HG03066 (cell line): ENCODE data around the gene REPS1.

Experiments used
- ATAC-seq: cut with Tn5 transposase; IDR thresholded peaks from one replicate; pipeline ENCODE4 v1.9.1; 2021; ENCODE audit warnings: low read depth; ENCODE audit not compliant: unreplicated experiment

REPS1 gene

DNA sequence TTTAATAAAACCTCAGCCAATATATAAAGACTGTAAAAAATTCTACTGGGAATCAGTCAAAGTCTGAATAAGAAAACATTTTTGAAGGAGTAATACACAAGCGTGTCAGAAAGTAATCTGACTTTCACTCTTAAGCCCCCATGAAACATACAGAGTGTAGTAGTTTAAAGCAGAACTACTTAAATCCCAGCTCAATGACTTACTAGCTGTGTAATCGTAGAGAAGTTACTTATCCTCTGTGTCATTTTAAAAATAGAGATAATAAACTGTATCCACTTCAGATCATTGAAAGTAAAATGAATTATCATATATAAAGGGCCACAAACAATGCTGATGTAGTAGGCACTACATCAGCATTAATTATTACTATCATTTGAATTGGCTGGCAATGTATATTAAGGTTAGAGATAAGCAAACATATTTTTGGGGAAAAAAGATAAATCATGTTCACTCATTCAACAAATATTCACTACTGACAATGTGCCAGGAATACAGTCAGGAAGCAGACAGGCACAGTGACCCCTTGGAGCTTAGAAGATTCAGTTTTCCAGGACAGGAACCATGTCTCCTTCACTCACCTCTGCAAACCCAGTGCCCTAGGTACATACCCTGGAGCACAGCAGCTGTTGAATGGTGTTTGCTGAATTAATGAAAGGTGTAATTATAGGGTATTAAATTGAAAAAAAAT, 14.4 kb downstream of the REPS1 start:
- no peak for ATAC-seq

DNA sequence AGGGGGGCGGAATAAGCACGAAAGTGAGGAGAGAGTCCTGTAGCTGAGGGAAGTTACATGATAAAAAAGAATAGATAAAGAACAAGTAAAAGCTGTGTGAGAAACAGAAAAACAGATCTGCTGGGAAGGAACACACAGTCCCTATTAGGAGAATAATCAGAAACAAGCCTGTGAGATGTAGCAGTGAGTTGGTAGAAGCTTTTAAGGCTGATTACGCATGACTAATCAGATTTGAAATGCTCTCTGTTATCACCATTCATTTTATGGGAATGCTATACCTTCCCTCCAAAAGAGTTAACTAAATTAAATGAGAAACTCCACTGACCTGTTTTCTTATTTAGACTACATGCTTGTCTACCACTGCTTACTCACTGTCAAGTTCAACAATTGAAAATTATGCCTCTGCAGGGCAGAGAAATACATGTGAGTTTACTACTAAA, 15.8 kb downstream of the REPS1 start:
- ATAC-seq, result no peak

DNA sequence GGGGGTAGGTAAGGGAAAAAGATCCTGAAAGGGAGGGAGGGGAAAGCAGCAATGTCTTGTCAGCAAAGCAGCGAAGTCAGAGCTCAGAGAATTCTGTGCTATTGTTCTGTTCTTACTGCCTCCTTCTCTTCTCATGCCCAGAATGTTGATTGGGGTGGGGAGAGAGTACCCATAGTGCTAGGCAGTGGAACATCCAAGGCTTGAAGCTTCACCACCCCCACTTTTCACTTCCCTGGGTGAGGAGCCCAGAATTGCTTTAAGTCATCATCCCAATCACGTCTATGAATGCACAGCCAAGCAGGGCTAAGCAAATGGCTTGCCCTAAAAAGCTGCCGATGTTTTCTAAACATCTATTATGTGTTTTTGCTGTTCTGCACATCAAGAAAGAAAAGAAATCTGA, 16.5 kb downstream of the REPS1 start:
- no peak for ATAC-seq

DNA sequence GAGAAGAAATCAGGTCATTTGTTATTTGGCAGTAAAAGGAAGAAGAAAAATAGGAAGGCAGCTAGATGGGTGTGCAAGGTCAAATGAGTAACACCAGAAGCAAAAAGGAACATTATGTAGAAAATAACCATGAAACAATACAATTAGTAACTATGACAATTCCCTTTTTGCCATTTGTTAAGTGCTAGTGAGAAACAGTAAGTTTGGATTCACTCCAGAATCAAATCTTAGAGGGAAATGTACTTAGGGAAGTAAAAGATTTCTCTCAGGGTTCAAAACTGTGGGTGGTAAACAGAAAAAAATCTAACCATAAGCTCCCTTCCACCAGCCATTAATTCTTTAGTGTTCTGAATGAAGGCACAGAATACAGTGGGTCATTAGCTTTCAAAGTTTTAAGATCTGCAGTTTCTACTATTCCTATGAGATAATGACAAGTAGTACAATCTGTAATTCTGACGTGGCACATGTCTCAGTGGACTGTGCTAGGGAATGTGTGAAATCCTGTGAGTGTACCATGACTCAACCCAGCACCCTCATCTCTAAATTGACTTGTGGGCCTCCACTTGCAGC, 17.1 kb downstream of the REPS1 start:
- ATAC-seq, result no peak

DNA sequence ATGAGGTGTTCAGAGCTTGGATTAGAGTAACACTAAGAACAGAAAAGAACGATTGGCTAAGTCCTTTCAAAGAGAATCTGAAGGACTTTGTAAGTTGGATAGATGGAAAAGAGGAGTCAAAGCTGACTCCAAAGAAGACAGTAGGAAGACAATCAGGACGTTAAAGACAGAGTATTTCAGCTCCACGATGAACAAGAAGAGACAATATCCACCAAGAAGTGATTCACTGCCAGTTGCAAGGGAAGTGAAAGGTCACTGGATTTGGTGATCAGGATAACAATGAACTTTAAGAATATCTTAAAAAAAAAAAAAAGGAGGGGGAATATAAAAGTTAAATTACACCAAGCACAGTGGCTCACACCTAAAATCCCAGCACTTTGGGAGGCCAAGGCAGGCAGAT, 17.9 kb downstream of the REPS1 start:
- no peak for ATAC-seq

DNA sequence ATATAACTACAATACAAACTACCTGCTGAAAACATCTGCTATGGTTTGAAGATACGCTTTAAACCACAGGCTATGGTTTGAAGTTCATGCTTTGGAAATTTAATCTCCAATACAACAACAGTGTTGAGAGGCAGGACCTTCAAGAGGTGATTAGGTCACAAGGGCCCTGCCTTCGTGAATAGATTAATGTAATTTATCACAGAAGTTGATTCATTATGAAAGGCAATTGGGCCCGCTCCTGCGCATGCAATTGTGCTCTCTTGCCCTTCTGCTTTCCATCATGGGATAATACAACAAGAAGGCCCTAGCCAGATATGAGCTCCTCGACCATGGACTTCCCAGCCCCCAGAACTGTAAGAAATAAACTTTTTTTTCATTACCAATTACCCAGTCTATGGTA, 21.2 kb downstream of the REPS1 start:
- ATAC-seq, result no peak

DNA sequence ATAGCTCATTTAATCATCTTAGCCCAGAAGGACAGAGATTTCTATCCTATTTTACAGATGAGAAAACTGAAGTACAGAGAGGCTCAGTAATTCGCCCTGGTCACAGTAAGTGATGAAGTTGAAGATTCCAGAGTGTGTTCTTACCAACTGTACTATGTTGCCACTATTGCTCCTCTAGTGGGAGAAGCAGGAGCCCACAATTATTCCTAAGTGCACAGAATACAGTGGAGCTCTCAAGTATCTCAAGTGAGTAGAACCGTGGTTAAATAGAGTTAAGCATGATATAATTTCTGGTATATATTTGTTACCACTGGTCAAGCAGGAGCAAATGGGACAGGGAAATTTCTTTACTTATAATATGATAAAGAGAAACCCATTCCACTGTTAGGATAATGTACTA, 22.1 kb downstream of the REPS1 start:
- no peak for ATAC-seq

DNA sequence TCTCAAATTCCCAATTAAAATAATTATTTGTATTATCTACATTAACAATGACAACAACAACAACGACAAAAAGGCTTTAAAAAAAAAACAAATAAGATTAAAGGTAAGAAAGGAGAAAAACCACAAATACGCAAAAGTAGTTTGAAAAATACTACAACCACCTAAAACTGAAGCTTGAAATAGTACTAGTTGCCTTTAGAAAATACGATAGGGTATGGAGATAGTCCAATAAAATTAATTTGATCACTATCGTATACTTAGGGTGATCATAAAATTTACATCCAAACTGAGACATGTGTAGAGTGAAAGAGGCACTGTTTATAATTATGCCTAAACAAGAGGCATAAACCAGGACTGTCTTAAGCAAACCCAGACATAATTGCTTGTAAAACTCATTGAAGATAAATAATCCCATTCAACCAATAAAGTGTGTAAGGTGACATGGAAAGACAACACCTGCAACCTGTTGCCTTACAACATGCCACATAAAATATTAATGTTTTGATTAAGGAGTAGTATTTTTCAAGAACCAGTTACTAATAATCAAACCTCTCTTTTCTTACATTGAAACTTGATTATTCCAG, 22.7 kb downstream of the REPS1 start:
- no peak for ATAC-seq

DNA sequence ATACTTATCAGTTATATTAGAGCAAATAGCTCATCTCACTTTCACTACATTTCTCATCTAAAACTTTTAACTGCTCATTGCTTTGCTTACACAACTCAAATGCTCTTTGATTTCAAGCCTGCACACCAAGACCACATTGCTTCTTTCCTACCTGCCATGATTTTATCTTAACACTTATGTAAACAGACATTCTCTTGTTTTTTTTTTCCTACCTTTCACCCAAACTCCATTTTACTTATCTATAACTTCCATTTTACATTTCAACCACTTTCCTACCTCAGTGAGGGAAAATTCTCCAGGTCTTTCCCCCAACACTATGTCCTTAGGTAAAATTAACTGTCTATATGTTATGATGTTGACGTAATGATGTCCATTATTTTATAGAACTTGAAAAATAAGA, 24.0 kb downstream of the REPS1 start:
- ATAC-seq, result no peak

DNA sequence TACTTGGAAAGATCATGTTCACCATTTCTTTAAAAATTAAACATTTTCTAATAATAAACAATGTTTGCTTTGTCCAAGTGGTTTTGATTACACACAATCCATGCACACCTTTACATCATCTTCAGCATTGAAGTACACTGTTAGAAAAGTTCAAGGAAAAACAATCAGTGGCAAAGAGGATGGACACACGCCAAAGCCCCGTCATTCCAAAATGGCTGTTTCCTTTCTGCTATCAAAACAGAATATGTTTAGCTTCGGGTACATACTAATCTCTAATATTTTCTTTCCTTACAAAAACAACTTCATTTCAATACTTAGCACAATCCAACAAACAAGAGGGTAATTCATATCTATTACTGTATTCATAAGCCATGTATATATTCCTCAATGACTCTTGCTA, 24.5 kb downstream of the REPS1 start:
- ATAC-seq, result no peak

DNA sequence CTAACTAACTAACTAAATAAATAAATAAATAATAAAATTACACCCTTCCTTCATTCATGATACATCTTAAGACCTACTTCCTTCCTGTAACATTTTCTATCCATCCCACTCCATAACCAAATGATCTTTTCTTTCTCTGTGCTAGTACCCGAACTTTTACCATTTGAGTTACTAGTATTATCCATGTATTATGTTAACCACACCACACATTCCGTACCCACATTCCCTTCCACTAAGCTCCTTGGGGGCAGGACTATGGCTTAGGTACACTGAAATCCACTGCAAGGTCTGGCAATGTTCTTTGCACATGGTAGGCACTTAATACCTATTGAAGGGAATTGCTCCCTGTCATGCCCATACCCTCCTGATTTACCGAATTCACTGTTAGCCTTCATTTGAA, 24.9 kb downstream of the REPS1 start:
- no peak for ATAC-seq

DNA sequence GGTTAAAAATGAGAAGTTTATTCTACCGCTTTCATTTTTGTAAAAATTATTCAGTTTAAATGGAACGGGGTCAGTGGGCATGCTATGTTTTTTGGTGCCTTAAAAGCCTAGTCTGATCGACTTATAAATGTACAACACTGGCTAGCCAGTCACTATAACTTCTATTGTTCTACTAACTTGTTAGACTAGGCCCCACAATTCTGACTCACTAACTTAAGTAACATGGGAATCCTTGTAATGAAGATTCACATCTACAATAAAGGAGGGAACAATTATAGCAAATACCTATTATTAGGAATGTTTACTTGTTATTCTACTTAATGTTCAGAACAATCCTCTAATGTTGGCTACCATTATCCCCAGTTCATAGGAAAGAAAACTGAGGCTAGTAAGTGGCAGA, 28.5 kb downstream of the REPS1 start:
- ATAC-seq, result no peak

DNA sequence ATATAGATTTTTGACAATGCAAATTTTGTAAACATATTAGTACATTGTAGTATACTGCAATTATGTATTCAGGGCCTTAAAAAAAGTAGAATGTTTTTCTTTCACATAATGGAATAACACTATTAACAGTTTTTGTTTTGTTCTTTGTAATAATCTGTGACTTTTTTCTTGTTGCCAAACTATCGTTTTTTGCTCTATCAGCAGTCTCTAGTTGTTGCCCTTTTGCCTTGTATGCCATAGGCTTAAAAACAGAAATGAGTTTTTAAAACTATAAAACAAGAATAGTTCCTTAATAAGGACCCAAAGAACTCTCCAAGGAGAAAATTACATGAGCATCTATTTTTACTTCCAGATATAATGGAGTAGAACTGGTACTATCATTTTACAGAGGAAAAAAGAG, 29.5 kb downstream of the REPS1 start:
- ATAC-seq, result no peak

DNA sequence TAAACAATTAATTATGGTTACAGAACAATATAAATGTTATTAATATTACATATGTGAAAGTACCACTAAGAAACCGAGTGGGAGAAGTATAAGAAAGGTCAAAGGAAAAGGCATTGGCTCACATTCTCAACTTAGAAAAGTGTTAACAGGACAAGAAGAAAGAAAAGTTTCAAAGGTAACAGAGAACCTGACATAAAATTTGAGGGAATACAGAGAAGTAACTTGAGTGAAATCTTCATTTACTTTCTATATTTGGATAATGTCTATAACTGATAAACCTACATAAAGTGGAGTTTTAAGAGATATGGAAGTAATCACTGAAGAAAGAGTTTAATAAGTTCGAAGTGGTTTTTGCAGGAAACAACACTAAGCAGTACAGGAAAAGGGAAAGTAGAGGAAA, 30.1 kb downstream of the REPS1 start:
- no peak for ATAC-seq

DNA sequence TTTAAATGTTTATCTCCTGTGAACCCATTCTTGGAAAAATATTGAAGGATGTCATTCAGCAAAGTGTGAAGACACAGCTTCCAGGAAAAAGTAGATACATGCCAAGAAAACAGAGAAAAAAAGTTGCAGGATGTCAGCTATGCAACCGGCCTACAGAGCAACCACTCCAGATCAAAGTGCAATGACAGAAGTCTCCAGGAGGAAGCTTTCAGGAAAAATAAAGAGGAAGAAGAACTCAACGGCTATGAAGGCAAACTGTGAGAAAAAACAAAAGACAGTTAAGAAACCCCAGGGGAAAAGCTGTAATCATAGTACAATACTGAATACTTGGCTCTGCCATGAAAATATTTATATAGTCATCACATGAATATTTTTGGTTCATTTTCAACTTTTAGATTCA, 30.6 kb downstream of the REPS1 start:
- ATAC-seq, result no peak

DNA sequence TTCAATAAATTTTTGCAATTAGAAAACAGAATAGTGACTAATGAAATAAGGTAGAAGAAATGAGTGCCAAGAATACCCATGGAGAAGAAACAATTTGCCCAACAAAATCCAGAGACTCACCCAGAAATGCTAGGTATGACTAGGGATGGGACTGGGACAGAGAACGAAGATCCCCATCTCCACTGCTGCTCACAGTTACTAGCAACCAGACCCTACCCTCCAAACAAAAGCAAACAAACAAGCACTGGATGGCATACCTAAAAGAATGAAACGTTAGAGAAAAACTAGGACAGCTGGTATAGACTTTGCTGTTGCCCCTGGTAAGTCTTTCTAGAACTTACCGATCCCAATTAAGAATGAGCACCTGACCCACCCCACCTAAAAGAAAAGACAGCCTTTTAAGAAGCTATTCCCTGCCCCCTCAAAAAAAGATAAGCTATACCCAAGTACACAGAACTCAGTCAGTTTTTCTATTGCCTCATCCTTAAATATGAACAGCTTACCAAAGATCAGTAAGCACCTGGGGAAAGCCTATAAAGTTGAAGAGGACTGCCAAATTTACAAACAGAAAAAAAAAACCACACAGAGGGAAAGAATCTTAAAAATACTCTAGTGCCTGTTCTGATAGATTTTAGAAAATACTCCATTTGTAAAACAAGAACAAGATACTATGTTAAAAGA, 31.7 kb downstream of the REPS1 start:
- no peak for ATAC-seq

DNA sequence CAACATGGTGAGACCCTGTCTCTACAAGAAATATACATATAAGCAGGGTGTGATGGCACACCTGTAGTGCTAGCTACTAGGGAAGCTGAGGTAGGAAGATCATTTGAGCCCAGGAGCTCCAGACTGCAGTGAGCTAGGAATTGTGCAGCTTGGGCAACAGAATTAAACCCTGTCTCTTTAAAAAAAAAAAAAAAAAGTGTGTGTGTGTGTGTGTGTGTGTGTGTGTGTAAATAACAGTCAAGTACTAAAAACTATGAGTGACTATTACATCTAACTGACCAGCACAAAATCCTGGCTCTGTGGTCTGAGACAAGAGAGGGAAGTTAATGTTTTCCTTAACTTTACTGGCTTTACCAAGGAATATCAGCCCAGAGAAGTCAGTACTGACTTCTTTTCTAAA, 32.8 kb downstream of the REPS1 start:
- no peak for ATAC-seq

DNA sequence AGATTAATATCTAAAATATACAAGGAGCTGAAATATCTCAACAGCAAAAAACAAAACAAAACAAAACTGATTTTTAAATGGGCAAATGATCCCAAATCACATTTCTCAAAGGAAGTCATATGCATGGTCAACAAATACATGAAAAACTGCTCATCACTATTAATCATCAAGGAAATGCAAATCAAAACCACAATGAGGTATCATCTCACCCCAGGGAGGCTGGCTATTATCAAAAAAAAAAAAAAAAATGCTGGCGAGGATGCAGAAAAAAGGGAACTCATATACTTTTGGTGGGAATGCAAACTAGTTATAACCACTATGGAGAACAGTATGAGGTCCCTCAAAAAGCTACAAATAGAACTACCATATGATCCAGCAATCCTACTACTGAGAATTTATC, 34.6 kb downstream of the REPS1 start:
- no peak for ATAC-seq

DNA sequence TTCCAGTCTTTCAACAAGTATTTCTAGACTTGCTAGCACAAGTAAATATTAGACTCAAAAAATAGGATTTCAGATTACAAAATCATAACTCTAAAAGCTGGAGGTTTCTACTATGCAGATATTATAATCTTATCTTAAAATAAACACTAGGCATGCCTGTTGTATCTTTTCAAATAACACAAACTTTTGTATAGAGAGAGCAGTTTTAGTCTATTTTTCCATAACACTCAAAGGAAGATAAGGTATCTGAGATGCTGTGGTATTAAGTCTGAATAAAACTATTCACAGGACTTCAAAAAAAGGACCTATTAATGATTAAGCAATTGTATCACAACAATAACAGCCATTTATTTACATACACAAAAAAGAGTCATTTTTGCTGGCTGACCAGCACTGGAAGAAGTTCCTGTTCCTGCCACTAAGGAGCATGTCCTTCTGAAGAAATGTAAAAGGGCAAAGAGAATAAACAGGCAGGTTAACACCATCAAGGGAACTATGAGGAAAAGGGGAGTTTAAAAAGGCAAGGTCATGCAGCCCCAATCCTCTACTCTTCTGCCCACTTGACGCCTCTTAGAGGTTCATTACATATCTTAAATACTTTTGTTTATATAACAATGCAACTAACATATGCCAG, 39.4 kb downstream of the REPS1 start:
- ATAC-seq, result no peak

DNA sequence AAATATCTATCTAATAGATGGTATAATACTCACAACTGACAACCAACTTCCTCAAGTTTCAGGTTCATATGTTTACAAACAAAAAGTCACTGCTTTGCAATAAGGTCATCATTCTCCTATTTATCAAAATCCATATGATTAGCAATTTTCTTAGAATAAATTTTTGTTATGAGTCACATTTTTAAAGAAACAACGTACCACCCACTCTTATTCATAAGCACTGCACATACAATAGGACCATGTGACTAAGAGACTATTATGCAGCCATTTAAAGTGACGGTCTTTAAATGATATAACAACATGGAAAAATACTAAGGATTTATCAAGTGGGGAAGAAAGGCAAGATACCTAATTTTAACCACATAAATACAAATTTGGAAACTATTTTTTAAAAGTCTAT, 40.0 kb downstream of the REPS1 start:
- no peak for ATAC-seq

DNA sequence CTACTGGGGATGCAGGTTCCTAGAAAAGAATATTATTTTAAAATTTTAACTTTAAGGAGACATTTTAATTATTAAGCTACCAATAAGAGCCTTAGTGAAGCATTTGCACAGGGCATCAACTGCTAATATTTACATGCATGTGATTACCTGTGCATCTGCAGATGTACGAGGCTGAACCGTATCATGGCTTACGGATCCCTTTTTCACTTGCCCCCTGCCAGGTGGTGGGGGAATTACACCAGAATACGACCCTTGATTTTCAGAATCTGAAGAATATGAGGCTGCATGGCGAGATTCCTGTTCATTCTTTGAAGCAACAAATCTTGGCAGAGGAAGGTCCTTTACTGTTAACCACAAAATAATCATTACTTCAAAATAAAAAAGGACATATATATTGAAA, 42.7 kb downstream of the REPS1 start:
- ATAC-seq, result no peak
